Ureter (tissue), 1 donor: ENCODE measurements around the gene SLC43A2. TPM values are rescaled to one million over a fixed set of nuclear protein-coding genes. Genes with fewer than 3 reads are reported as not detected.

Experiments
- DNase-seq: peaks from one replicate; pipeline ENCODE4 v3.0.0-alpha.2; 2020; ENCODE audit warnings: low spot score
- total RNA-seq: library from RNA; stranded (reverse); gene quantifications from one replicate; pipeline ENCODE4 v1.2.4, GENCODE V29; 2023
- donor health status: DM: yes; HTN: yes; CAD: no.

Gene SLC43A2
- total RNA-seq, 1 donor from 2014 or later: 30.9 TPM

DNA sequence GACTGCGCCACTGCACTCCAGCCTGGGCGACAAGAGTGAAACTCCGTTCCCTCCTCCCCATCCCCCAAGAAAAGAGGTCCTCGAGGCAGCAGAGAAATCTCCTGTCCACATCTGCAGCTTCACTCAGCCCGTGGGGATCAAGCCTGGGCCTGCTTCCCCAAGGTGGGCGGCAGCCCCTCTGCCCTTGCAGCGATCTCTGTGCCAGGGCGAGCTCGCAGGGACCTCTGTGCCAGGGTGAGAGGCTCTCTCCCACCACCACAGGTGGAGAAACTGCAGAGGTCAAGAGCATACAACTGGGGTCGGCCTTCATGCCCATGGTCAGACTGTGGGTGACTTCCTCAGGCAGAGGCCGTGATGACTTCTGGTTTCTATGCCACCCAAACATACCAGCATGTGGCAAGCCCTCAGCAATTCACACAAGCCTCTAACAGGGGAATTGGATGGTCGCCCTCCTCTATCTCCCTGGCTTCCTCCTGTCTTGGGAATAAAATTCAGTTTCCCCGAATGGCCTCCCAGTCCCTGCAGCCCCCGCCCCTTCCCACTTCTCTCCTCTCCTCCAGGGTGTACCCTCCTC, 5.5 kb downstream of the SLC43A2 start:
- DNase-seq: no peak

GRCh38 chr17:1621273-1621954, 7.2 kb downstream of the SLC43A2 start:
- DNase-seq: no peak

DNA sequence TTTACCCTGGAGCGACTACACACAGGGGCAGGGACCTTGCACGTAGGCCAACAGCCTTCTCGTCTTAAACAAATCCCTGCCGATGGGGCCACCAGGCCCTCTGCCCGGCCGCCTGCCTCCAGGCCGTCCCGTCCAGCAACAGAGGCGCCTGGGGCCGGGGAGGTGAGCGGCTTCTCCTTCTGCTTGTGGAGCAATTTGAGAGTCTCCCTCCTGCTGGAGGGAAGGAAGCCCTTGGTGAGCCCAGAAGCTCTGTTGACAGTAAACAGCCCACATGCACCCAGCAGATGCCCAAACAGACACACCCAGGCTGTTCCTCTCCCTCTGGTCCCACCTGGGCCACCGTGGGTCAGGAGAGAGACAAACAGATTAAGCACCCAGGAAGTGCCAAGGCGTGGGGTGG, 8.1 kb downstream of the SLC43A2 start:
- no peak for DNase-seq

DNA sequence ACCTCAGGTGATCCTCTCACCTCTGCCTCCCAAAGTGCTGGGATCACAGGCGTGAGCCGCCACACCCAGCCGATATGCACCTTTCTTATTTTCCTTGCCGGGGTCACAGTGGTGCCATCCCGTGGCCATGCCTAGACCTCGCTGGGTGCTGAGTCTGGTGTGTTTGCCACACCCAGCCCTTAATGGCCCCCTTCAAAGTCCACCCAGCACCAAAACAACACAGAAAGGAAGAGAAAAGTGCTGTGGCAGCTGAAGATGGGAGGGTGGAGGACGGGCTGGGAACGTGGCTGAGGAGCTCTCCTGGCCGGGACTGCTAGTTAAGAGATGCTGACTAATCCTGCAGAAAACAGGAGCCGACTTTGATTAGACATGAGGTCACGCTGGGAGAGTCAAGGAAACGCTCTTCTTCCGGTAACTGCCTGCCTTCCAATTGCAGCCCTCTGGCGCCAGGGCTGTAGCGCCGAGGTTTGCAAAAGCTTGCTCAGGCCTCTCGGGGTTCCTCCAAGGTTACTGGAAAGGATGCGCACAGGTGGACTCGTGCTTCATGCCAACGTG, 10.9 kb downstream of the SLC43A2 start:
- no peak for DNase-seq

GRCh38 chr17:1616101-1616500, 12.5 kb downstream of the SLC43A2 start:
- DNase-seq: no peak

DNA sequence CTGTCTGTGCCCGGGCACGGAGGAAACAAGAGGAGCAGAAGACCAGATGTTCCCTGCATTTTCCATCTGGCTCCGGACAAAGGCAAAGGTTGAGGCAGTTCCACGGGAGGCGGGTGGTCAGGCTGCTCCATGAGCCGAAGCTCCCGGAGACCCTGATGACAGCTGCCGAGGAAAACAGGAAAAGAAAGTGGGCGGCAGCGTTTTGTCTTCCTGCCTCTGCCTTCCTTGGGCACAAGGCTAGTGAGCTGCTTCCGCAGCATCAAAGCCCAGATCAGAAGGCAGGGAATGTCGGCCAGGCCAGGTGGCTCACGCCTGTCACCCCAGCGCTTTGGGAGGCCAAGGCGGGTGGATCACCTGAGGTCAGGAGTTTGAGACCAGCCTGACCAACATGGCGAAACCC, 16.2 kb downstream of the SLC43A2 start:
- no peak for DNase-seq

DNA sequence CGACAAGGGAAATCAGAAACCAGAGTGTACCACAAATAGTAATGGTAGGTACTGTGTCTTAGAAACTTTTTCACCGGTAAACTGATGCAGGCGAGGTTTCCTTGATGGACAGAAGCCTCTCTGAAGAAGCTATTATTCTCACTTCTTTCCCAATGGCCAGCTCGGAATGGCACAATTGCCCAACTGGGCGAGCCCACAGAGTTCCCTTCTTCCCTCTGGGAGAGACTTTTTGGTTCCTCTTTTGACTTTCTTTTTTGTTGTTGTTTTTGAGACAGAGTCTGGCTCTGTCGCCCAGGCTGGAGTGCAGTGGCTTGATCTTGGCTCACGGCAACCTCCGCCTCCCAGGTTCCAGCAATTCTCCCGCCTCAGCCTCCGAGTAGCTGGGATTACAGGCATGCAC, 16.9 kb downstream of the SLC43A2 start:
- no peak for DNase-seq

- DNase-seq: no peak
Observed at GRCh38 chr17:1608676-1609075, 20.0 kb downstream of the SLC43A2 start.

DNA sequence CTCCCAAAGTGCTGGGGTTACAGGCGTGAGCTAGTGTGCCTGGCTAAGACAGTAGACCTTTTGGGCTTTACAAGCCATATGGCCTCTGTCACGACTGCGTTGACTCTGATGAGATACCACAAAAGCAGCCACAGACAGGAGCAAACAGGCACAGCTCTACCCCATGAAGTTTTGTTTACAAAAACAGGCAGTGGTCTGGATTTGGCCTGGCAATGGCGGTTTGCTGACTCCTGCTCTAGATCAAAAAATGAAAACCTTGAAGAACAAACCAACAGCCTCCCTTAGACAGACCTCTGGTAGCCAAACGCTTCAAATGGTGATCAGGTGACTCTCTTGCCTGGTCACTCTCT, 20.7 kb downstream of the SLC43A2 start:
- no peak for DNase-seq

DNA sequence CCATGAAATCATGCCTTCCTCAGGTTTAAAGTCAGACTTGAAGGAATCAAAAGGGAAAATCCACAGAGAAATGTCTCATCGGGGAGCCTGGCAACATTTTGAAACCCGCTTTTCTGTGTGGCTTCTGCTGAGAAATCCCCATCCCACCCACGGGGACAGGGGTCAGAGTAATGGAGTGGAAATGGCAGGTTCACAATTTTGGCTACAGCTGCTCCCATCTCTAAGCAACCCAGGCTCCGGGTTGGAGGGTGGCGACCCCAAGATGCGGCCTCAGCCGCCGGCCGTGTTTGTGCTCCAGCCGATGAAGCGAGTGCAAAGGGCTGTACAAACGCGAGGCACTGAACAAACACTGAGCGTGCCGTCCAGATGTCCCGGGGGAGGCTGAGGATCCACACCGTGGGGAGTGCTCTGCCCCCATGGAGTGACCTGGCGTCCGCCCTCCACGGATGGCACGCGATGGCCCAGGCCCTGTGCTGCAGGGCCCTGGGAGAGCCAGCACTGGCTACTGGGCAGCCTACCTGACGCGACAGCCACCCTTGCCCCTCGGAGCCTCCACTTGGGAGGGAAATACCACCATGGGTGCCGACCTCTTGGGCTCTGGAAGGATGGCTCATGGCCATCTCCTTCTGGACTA, 22.2 kb downstream of the SLC43A2 start:
- no peak for DNase-seq

DNA sequence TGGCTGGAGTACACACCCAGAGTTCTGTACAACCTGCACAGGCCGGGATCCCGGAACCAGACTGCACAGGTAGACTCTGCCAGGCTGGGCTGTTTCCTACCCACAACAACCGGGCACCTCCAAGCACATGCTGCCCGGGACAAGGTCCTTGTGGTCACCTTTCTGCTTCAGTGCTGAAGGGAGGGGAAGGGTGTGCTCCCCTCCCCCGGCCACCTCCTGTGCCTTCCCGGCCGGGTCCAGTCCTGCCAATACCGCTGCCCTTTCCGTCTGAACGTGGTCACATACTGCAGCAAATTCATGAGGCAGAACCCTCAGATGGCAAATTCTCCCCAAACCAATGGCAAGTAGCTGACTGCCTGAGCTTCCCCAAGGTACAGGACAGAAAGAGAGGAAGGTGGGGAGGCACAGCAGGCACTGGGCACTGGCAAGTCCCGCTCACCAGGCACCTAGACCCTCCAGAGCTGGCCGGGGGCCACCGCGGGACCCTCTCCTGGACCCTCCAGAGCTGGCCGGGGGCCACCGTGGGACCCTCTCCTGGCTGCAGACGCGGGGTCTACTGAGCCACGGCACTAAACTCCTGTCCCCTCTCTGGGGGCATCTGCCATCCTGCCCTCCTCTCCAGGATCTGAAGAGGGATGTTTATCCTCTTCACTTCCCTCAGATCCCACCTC, 22.8 kb downstream of the SLC43A2 start:
- DNase-seq: no peak

- no peak for DNase-seq
Observed at GRCh38 chr17:1604831-1605528, 23.7 kb downstream of the SLC43A2 start.

- DNase-seq: no peak
Observed at GRCh38 chr17:1601571-1601970, 27.1 kb downstream of the SLC43A2 start.

DNA sequence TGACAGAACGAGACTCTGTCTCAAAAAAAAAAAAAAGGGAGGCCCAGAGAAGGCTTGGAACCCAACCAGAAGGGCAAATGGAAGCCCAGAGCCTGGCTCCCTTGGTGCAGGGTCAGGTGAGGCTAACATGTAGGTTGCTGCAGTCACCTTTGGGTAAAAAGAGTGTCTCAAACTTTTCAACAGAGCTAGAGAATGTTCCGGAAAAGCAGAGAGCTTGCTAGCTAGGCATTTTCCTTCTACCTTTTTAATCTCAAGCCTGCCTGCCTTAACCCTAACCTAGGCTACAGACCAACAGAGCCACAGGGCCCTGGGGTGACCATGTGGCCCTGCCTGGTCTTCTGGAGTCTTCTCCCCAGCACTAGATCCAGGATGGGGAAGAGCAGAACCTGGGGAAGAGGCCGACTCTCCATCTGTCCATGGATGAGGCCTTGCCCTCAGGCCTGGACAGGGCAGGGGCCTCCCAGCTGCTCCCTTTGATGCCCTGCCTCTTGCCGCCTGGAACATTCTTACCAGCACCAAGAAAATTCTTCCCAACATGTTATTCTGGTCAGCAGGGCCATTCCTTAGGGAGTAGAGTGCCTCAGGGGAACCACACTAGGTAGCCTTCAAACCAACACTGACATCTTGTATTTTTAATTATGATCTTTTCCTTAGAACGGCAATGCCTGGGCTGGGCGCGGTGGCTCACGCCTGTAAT, 30.1 kb downstream of the SLC43A2 start:
- DNase-seq: no peak

DNA sequence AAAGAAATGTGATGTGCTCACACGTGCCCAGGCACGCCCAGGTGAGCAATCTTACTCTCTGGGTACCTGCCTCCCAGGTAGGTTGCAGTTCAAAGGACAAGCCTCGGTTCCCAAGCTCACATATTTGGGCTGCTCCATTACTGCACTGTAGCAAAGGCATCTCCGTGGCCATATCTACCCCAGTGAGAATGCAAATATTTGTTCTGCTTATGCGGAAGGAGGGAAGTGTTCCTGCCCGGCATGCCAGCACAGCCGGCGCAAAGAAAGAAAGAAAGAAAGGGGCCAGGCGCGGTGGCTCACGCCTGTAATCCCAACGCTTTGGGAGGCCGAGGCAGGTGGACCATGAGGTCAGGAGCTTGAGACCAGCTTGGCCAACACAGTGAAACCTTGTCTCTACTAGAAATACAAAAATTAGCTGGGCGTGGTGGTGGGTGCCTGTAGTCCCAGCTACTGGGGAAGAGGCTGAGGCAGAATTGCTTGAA, 30.7 kb downstream of the SLC43A2 start:
- DNase-seq: no peak

GRCh38 chr17:1593630-1593931, 35.1 kb downstream of the SLC43A2 start:
- DNase-seq: no peak

DNA sequence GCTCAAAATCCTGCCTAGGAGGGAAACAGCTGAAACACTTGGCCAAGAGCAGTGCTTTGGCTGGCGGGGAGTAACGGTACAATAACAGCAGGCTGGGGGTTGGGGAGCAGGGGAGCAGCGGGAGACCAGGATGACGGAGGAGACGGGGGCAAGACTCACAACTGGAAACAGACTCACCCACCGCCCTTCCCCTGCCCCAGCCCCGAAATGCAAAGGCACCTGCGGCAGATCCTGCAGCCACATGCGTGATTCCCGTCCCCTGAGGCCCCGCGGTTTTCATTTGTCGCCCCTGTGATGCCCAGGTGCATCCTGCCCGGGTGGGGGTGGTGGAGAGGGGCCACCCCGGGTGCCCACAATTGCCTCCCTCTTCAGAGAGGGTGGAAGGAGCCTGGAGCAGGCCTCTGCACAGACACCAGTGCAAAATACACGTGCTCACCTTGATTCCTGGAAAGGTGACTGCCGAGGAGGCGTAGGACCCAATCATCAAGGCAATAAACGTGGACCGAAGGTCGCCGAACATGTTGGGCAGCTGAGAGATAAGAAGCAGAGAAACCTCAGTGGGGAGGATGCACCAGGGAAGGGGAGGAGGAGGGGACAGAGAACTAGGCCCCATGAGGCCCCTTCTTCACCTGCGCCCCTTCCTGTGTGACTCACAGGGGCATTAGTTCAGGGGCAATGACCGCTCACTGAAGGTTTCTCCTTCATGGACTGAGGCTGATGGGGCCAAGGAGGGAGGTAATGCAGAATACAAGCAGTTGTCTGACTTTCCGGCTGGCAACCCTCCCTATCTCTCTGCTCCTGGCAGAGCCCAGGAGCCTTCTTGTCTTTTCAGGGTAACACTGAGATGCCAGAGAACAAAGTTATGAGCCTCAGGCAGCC, 35.6 kb downstream of the SLC43A2 start:
- no peak for DNase-seq

DNA sequence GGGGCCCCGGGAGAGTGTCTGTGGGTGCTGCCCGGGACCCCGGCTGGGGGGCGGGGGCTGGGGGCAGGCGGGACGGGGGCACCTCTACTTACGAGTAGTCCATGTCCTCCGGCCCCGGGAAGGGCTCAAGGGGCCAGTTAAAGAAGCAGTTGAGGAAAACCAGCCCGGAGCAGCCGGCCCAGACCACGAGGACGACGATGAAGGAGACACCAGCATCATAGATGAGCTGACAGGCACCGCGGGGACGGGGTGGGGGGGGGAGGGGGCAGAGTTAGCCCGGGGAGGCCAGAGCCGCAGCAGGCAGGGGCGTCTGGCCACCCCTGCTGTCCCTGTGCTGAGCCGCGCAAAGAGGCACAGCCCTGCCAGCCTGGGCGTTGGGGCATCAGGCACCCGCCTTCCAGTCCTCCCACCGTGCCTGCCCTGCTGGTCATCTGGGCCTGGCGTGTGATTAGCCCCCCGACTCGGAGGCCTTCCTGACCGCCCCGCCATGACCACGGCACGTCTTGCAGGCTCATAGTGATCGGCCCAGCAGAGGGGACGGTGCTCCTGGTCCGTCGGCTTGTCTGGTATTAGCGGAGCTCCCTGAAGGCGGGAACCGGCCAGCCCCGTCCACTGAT, 37.1 kb downstream of the SLC43A2 start:
- no peak for DNase-seq

DNA sequence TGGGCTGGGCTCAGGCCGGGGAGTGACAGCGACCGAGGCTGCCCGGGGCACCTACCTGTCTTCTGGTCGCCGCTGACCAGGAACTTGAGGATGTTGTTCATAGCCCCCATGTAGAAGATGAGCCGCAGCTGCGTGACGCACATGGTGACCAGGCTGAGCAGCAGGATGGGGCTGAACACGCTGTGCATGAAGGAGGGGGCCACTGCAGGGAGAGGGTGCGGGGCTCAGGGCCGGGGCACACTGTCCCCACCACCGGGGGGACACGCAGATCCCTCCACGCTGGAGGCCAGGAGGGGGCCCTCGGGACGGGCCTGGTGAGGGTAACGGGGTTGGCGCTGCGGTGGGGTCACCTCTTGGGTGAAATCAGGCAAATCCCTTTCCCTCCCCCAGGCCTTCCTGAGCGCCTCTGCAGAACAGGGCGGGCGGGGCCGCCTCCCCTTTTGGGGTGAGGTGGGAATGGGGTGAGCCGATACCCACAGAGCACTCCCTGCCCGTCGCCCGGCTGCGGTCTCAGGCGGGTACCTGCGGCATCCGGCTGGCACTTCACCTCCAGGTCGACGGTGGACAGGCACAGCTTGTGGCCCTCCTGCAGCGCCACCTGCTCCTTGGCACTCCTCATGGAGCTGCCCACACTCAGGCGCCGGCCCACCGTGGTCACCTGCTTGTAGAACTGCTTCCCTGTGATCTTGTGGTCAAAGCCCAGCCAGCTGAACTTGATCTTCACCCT, 37.7 kb downstream of the SLC43A2 start:
- DNase-seq: no peak
